Measurements from ENCODE around the gene TNRC18. TPM values are rescaled to one million over a fixed set of nuclear protein-coding genes. Genes with fewer than 3 reads are reported as not detected.

Gene TNRC18
- polyA plus RNA-seq, 1 donor from 2014 or later: 23.6 TPM

DNA sequence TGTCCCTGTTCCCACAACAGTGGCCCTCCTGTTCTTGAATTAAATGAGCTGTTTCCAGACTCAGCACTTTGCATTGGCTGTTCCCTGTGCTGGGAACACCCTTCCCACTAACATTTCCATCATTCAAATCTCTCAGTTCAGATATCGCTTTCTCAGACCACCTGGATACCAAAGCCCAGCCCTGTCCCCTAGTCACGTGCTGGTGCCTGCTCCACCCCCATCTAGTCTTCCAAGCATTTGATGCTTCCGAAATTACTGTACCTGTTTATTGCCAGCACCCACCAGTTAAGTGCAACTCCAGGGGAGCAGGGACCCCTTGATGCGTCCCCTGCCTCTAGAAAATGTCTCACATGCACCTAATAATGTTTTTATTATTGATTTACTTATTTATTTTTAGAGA lies 143.9 kb downstream of the TNRC18 start:
- no peaks in the 10 kb centered on the region for H3K27me3 ChIP-seq (ENCODE audit: insufficient read depth, low read depth, low read length)
- H3K4me3 ChIP-seq (ENCODE audit: low read length): no peak overlapping the region
- no peak overlapping the region for H2AFZ ChIP-seq (ENCODE audit: low read depth, low read length)

DNA sequence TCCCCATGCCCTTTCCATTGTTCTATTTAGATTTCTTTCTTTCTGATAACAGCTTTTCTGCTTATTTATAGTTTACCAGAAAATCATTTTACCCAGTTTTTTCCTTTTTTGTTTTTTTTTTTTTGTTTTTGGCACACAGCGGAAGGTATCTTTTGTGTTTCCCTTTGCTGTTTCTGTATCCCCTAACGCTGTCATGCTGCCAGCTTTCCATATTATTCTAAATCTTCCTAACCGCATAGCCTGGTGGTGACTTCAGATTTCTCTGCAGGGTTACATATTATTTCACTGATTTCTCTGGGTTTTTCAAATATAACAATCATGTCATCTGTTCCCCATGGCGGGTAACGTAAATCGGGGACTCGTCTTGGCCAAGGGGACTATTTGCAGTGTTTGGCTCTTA lies 144.9 kb downstream of the TNRC18 start:
- Histone ChIP-seq H3K36me3 (ENCODE audit: insufficient read depth, low read length) (no peaks in the 10 kb centered on the region), H3F3A (ENCODE audit: insufficient read depth, low read length, poor library complexity, severe bottlenecking) (no peaks in the 10 kb centered on the region), H2AFZ (ENCODE audit: low read depth, low read length) (no peak overlapping the region), H3K27me3 (ENCODE audit: insufficient read depth, low read depth, low read length) (no peaks in the 10 kb centered on the region), H3K9me2 (ENCODE audit: insufficient read depth, low read length) (no peaks in the 10 kb centered on the region), H3K9me3 (ENCODE audit: low read length) (no peaks in the 10 kb centered on the region), H3K27ac (ENCODE audit: low read length) (no peak overlapping the region), H4K20me1 (ENCODE audit: insufficient read depth) (no peaks in the 10 kb centered on the region), H3K79me2 (replicated peaks; ENCODE audit: insufficient read depth, low read length) (peaks cover 4% of the 10 kb centered on the region), H3K9ac (ENCODE audit: low read length) (no peak overlapping the region), H3K4me3 (ENCODE audit: low read length) (no peak overlapping the region), H3K4me2 (ENCODE audit: low read length) (no peak overlapping the region)
- TF ChIP-seq EZH2 (IDR thresholded peaks at IDR 0.05; ENCODE audit: borderline replicate concordance, insufficient read depth, low read length, poor library complexity, severe bottlenecking) (no peak), RAD21 (conservative IDR thresholded peaks at IDR 0.05) (no peak), TAF1 (IDR thresholded peaks at IDR 0.05; ENCODE audit: low read depth) (no peak), SMC3 (conservative IDR thresholded peaks at IDR 0.05; ENCODE audit: poor library complexity) (no peak), EP300 (conservative IDR thresholded peaks at IDR 0.05; ENCODE audit: poor library complexity, severe bottlenecking) (no peak), MXI1 (conservative IDR thresholded peaks at IDR 0.05; ENCODE audit: poor library complexity, severe bottlenecking) (no peak), POLR2AphosphoS5 (IDR thresholded peaks at IDR 0.05) (no peak)
- TF ChIP-seq, protein P1, sequence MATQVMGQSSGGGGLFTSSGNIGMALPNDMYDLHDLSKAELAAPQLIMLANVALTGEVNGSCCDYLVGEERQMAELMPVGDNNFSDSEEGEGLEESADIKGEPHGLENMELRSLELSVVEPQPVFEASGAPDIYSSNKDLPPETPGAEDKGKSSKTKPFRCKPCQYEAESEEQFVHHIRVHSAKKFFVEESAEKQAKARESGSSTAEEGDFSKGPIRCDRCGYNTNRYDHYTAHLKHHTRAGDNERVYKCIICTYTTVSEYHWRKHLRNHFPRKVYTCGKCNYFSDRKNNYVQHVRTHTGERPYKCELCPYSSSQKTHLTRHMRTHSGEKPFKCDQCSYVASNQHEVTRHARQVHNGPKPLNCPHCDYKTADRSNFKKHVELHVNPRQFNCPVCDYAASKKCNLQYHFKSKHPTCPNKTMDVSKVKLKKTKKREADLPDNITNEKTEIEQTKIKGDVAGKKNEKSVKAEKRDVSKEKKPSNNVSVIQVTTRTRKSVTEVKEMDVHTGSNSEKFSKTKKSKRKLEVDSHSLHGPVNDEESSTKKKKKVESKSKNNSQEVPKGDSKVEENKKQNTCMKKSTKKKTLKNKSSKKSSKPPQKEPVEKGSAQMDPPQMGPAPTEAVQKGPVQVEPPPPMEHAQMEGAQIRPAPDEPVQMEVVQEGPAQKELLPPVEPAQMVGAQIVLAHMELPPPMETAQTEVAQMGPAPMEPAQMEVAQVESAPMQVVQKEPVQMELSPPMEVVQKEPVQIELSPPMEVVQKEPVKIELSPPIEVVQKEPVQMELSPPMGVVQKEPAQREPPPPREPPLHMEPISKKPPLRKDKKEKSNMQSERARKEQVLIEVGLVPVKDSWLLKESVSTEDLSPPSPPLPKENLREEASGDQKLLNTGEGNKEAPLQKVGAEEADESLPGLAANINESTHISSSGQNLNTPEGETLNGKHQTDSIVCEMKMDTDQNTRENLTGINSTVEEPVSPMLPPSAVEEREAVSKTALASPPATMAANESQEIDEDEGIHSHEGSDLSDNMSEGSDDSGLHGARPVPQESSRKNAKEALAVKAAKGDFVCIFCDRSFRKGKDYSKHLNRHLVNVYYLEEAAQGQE (IDR thresholded peaks at IDR 0.05; ENCODE audit: borderline replicate concordance): no peak
- TF ChIP-seq, protein P2, sequence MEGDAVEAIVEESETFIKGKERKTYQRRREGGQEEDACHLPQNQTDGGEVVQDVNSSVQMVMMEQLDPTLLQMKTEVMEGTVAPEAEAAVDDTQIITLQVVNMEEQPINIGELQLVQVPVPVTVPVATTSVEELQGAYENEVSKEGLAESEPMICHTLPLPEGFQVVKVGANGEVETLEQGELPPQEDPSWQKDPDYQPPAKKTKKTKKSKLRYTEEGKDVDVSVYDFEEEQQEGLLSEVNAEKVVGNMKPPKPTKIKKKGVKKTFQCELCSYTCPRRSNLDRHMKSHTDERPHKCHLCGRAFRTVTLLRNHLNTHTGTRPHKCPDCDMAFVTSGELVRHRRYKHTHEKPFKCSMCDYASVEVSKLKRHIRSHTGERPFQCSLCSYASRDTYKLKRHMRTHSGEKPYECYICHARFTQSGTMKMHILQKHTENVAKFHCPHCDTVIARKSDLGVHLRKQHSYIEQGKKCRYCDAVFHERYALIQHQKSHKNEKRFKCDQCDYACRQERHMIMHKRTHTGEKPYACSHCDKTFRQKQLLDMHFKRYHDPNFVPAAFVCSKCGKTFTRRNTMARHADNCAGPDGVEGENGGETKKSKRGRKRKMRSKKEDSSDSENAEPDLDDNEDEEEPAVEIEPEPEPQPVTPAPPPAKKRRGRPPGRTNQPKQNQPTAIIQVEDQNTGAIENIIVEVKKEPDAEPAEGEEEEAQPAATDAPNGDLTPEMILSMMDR (IDR thresholded peaks at IDR 0.05; ENCODE audit: poor library complexity, severe bottlenecking): no peak

More for the DNA sequence above, 143.9 kb downstream of the TNRC18 start:
- no peaks in the 10 kb centered on the region for H3F3A ChIP-seq (ENCODE audit: insufficient read depth, low read length, poor library complexity, severe bottlenecking)
- H3K9ac ChIP-seq (ENCODE audit: low read length): no peak overlapping the region
- TF ChIP-seq SMC3 (conservative IDR thresholded peaks at IDR 0.05; ENCODE audit: poor library complexity): no peak
- no peak for TF ChIP-seq MXI1 (conservative IDR thresholded peaks at IDR 0.05; ENCODE audit: poor library complexity, severe bottlenecking)
- TF ChIP-seq TAF1 (IDR thresholded peaks at IDR 0.05; ENCODE audit: low read depth): no peak
- no peak for TF ChIP-seq RAD21 (conservative IDR thresholded peaks at IDR 0.05)
- TF ChIP-seq, protein P1 (IDR thresholded peaks at IDR 0.05; ENCODE audit: borderline replicate concordance): no peak
- no peak for TF ChIP-seq POLR2AphosphoS5 (IDR thresholded peaks at IDR 0.05)
- TF ChIP-seq, protein P2 (IDR thresholded peaks at IDR 0.05; ENCODE audit: poor library complexity, severe bottlenecking): no peak
- no peak for TF ChIP-seq EZH2 (IDR thresholded peaks at IDR 0.05; ENCODE audit: borderline replicate concordance, insufficient read depth, low read length, poor library complexity, severe bottlenecking)
- peaks cover 14% of the 10 kb centered on the region for H3K79me2 ChIP-seq (replicated peaks; ENCODE audit: insufficient read depth, low read length)
- no peaks in the 10 kb centered on the region for H3K9me3 ChIP-seq (ENCODE audit: low read length)
- H4K20me1 ChIP-seq (ENCODE audit: insufficient read depth): no peaks in the 10 kb centered on the region
- no peak overlapping the region for H3K27ac ChIP-seq (ENCODE audit: low read length)
- no peak overlapping the region for H3K4me2 ChIP-seq (ENCODE audit: low read length)
- no peaks in the 10 kb centered on the region for H3K9me2 ChIP-seq (ENCODE audit: insufficient read depth, low read length)
- H3K36me3 ChIP-seq (ENCODE audit: insufficient read depth, low read length): no peaks in the 10 kb centered on the region
